ENCODE measurements around the gene ADD2.

- TF ChIP-seq CTCF (IDR thresholded peaks at IDR 0.05; ENCODE audit: low read depth, low read length, poor library complexity, severe bottlenecking) (no peak), EZH2phosphoT487 (IDR thresholded peaks at IDR 0.05; ENCODE audit: borderline replicate concordance, low read length) (no peak)
Measured at GRCh38 chr2:70698847-70699246, 69.2 kb downstream of the ADD2 start.

Data from DOHH2 (cell line).